ENCODE measurements around the gene DHCR7. TPM values are rescaled to one million over a fixed set of nuclear protein-coding genes. Genes with fewer than 3 reads are reported as not detected.

The DHCR7 gene
- total RNA-seq, 4 donors from 2014 or later, result 7.1 to 24.1 (median 17.8) TPM

DNA sequence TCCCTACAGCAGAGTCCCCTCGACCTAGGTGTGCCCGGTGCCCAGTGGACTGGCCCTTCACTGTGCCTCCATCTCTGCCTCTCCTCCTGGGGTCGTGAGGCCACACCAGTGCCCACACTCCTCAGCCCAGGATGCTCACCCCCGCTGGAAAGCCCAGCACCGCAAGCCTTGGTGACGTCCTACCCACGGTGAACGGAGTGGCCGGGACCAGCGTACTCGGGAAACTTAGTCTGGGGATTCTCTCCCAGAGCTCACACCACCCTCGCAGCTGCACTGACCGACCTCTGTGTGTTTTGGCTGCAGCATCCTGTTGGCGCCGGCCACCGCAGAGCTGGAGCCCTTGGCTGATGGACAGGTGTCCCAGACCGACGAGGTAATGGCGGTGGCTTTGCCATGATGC is 43.3 kb upstream of the DHCR7 start:
- Histone ChIP-seq H3K4me1 (no peaks in the 10 kb centered on the region), H3K9me3 (no peaks in the 10 kb centered on the region), H3K27ac (no peak overlapping the region), H3K36me3 (no peaks in the 10 kb centered on the region), H3K27me3 (no peaks in the 10 kb centered on the region), H3K4me3 (no peak overlapping the region)
- DNase-seq, result no peak
- intact Hi-C loops (cut with DNase I; ENCODE audit: low total_unique reads), result no loop called here
- no peak for TF ChIP-seq POLR2A (IDR thresholded peaks at IDR 0.05)
- TF ChIP-seq, protein P1, sequence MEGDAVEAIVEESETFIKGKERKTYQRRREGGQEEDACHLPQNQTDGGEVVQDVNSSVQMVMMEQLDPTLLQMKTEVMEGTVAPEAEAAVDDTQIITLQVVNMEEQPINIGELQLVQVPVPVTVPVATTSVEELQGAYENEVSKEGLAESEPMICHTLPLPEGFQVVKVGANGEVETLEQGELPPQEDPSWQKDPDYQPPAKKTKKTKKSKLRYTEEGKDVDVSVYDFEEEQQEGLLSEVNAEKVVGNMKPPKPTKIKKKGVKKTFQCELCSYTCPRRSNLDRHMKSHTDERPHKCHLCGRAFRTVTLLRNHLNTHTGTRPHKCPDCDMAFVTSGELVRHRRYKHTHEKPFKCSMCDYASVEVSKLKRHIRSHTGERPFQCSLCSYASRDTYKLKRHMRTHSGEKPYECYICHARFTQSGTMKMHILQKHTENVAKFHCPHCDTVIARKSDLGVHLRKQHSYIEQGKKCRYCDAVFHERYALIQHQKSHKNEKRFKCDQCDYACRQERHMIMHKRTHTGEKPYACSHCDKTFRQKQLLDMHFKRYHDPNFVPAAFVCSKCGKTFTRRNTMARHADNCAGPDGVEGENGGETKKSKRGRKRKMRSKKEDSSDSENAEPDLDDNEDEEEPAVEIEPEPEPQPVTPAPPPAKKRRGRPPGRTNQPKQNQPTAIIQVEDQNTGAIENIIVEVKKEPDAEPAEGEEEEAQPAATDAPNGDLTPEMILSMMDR (IDR thresholded peaks at IDR 0.05), result no peak

- Histone ChIP-seq H3K4me1 (no peaks in the 10 kb centered on the region), H3K36me3 (no peaks in the 10 kb centered on the region), H3K9me3 (no peaks in the 10 kb centered on the region), H3K4me3 (no peak overlapping the region), H3K27ac (no peak overlapping the region), H3K27me3 (no peaks in the 10 kb centered on the region)
- TF ChIP-seq, protein P1 (IDR thresholded peaks at IDR 0.05), result no peak
- intact Hi-C loops (cut with DNase I; ENCODE audit: low total_unique reads), result no loop called here
- peak in 1 of 2 donors; percentile 7 for DNase-seq
Measured at GRCh38 chr11:71490731-71491390, 42.7 kb upstream of the DHCR7 start.

DNA sequence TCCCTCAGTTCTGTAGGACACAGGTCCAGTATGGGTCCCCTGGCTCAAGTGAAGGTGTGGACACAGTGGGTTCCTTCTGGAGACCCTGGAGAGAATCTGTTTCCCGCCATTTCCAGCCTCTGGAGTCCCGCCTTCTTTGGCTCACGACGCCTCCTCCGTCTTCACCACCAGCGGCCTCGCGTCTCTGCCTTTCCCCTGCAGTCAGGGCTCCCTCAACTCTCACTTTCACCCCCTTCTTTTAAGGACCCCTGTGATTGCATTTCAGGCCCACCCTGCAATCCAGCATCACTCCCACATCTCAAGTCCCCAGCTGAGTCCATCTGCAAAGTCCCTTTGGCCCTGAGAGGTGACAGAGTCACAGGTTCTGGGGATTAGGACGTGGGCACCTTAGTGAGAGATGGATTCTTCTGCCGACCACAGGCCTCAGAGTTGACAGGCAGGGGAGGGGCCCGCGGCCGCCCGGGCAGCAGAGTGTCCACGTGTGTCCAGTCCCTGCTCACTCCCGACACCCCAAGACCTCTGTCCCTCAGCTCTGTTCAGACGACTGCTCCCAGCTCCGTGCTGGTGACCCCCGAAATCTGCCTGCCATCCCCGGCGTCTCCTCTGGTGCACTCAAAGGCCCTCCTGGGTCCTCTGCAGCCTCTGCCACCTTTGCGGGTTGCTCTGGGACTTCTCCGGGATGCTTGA is 42.0 kb upstream of the DHCR7 start:
- H3K4me3 ChIP-seq, result no peak overlapping the region
- intact Hi-C loops (cut with DNase I; ENCODE audit: low total_unique reads), result no loop called here
- no peaks in the 10 kb centered on the region for H3K36me3 ChIP-seq
- no peaks in the 10 kb centered on the region for H3K9me3 ChIP-seq
- TF ChIP-seq, protein P1 (IDR thresholded peaks at IDR 0.05), result no peak
- TF ChIP-seq POLR2A (IDR thresholded peaks at IDR 0.05), result no peak
- H3K27ac ChIP-seq, result no peak overlapping the region
- no peaks in the 10 kb centered on the region for H3K27me3 ChIP-seq
- peak in 1 of 2 donors; percentile 8 for DNase-seq
- H3K4me1 ChIP-seq, result no peaks in the 10 kb centered on the region

DNA sequence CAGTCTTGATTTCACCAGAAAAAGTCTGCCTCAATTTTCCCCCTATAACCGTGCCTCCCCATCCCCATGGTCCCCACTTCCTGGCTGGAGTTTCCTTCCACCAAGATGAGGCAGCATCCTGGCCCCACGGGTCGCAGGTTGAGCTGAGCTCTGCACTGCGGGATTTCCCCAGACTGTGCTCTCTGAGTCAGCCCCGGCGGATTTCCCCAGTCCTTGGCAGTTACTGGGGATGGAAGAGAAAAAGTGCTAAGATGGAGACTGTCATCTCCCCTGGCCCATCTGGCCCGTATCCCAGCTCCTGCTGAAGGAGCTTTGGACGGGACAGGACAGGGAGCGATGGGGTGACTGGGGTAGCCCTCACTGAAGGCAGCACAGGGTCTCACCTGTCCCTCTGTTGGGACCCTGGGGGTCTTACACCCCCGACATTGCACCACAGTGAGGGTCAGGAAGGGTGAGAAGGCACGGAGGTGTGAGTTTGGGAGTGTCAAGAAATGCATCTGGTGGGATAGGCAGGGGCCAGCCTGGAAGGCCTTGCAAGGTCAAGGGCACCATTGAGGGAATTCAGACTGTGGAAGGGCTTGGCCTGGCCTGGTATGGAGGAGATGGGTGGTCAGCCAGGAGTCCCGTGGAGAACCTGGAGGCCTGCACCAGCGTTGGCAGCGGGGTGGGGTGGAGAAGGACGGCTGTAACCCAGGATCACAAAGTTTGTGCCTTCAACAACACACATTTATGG is 41.3 kb upstream of the DHCR7 start:
- H3K4me1 ChIP-seq, result no peaks in the 10 kb centered on the region
- TF ChIP-seq, protein P1 (IDR thresholded peaks at IDR 0.05), result no peak
- TF ChIP-seq POLR2A (IDR thresholded peaks at IDR 0.05), result no peak
- DNase-seq, result no peak
- H3K9me3 ChIP-seq, result no peaks in the 10 kb centered on the region
- no peak overlapping the region for H3K4me3 ChIP-seq
- intact Hi-C loops (cut with DNase I; ENCODE audit: low total_unique reads), result no loop called here
- H3K27me3 ChIP-seq, result no peaks in the 10 kb centered on the region
- H3K27ac ChIP-seq, result no peak overlapping the region
- no peaks in the 10 kb centered on the region for H3K36me3 ChIP-seq

Measured in uterus (tissue), 4 donors.